Measurements from ENCODE around the gene CCNI. TPM values are rescaled to one million over a fixed set of nuclear protein-coding genes. Genes with fewer than 3 reads are reported as not detected.

The CCNI gene, protein sequence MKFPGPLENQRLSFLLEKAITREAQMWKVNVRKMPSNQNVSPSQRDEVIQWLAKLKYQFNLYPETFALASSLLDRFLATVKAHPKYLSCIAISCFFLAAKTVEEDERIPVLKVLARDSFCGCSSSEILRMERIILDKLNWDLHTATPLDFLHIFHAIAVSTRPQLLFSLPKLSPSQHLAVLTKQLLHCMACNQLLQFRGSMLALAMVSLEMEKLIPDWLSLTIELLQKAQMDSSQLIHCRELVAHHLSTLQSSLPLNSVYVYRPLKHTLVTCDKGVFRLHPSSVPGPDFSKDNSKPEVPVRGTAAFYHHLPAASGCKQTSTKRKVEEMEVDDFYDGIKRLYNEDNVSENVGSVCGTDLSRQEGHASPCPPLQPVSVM
- 116 and 200 TPM in 2 replicates for total RNA-seq

DNA sequence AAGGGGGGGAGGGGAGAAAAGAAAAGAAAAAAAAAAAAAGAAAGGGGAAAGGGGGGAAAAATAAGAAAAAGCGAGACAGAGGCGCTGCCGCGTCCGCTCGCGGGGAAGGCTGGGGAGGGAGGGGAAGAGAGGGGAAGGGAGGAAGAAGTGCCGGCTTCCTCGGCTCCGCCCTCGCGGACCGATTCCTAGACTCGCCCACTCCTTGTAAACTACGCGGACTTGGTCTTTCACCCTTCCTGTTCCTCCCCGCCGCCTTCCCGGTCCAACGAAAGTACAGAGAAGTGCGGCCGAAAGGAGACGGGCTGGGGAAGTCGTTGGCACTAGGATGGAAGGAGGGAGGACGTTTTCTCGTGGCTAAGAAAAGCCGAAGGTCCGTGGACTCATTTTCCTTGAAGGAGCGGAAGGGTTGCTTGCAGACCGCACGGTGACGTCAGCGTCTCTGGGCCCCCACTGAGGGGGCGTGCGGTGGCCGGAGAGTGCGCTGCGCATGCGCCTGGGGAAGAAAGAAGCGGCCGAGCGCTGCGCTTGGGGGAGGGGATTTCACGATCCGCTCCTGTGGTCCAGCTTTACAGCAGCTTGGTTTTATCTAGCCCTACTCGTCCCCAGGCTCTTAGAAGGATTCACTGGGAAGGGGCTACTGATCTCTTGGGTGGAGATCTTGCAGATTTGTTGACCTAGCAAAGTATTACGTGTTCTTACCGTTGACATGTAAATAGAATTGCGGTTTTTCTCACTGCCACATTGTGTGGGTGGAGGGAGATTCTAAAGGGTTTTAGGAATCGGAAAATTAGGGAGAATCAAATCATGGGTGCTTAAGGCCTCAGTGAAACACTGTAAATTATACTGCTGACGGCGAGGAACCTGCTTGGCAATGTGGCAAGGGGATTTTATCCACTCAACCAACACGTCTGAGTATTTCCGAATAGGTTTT lies at the start of gene CCNI:
TSS of gene CCNI (minus strand) at position 121 of the 931 bp plus-strand sequence. CDS start 9,627 bp downstream, outside the sequence.
- peak within 1 kb of the TSS; percentile 64 for H3K4me3 ChIP-seq (ENCODE audit: low read depth, low read length)
- TF ChIP-seq, protein P1, sequence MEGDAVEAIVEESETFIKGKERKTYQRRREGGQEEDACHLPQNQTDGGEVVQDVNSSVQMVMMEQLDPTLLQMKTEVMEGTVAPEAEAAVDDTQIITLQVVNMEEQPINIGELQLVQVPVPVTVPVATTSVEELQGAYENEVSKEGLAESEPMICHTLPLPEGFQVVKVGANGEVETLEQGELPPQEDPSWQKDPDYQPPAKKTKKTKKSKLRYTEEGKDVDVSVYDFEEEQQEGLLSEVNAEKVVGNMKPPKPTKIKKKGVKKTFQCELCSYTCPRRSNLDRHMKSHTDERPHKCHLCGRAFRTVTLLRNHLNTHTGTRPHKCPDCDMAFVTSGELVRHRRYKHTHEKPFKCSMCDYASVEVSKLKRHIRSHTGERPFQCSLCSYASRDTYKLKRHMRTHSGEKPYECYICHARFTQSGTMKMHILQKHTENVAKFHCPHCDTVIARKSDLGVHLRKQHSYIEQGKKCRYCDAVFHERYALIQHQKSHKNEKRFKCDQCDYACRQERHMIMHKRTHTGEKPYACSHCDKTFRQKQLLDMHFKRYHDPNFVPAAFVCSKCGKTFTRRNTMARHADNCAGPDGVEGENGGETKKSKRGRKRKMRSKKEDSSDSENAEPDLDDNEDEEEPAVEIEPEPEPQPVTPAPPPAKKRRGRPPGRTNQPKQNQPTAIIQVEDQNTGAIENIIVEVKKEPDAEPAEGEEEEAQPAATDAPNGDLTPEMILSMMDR (conservative IDR thresholded peaks at IDR 0.05; ENCODE audit: low read depth, low read length), result no peak
- DNase-seq (ENCODE audit: low read depth), result peak; percentile 86

DNA sequence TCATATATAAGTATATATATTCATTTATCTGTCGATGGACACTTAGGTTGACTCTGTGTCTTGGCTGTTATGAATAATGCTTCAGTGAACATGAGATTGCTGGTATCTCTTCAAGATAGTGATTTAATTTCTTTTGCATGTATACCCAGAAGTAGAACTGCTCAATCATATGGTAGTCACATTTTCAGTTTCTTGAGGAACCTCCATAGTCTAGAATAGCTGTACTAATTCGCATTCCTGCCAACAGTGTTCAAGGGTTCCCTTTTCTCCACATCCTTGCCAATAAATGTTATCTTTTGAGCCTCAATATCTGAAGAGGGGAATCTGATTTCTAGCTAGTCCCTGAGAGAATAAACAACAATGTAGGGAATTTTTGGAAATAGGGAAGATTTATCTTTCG lies 48.8 kb upstream of the CCNI start:
- TF ChIP-seq, protein P1 (conservative IDR thresholded peaks at IDR 0.05; ENCODE audit: low read depth, low read length), result no peak
- no peak for DNase-seq (ENCODE audit: low read depth)
- no peak overlapping the region for H3K4me3 ChIP-seq (ENCODE audit: low read depth, low read length)

DNA sequence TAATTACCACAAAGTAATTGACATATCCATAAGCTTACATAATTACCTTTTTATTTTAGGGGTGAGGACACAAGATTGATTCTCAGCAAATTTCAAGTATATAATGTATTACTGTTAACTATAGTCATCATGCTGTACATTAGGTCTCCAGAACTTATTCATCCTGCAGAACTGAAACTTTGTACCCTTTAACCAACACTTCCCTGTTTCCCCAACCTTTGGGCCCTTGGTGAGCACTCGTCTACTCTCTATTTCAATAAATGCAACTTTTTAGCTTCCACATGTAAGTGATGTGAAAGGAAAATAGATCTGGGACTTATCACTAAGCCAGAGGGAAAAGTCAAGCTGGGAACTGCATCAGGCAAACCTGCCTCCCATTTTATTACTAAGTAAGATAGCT lies 47.6 kb upstream of the CCNI start:
- TF ChIP-seq, protein P1 (conservative IDR thresholded peaks at IDR 0.05; ENCODE audit: low read depth, low read length), result no peak
- no peak for DNase-seq (ENCODE audit: low read depth)
- no peak overlapping the region for H3K4me3 ChIP-seq (ENCODE audit: low read depth, low read length)

DNA sequence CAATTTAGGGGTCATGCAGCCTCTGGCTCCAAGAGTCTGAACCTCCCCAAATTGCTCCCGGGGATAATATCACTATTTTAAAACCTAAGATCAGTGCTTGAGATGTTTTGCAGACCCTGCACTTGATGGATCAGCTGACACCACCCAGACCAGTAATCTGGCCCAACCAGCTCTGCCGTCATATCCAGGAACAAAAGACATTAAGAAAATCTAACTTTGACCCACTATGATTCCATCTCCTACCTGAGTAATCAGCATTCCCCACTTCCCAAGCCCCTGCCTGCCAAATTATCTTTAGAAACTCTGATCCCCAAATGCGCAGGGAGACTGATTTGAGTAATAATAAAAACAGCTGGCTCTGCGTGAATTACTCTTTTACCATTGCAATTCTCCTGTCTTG lies 46.9 kb upstream of the CCNI start:
- H3K4me3 ChIP-seq (ENCODE audit: low read depth, low read length), result no peak overlapping the region
- TF ChIP-seq, protein P1 (conservative IDR thresholded peaks at IDR 0.05; ENCODE audit: low read depth, low read length), result no peak
- DNase-seq (ENCODE audit: low read depth), result no peak

DNA sequence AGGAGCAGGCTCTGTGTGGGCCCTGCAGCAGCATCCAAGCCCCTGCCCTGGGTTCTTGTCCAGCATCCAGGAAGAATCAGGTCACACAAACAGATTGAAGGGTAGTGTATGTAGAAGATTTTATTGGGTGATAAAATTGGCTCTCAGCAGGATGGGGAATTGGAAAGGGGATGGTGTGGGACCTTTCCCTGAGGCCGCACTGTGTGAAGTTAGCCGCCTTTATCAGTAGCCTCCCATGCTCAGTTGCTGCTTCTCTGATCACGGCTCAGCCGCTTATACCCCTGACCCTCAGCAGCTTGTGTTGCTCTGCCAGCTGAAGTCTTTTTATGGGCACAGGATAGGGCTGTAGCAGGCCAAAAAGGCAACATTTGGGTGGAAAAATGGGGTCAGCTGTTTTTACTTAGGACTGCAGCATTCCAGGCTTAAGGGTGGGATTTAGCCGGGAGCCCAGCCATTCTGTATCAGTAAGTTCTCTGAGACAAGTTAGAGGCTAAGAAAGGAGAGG lies 46.0 kb upstream of the CCNI start:
- H3K4me3 ChIP-seq (ENCODE audit: low read depth, low read length), result no peak overlapping the region
- TF ChIP-seq, protein P1 (conservative IDR thresholded peaks at IDR 0.05; ENCODE audit: low read depth, low read length), result no peak
- no peak for DNase-seq (ENCODE audit: low read depth)

DNA sequence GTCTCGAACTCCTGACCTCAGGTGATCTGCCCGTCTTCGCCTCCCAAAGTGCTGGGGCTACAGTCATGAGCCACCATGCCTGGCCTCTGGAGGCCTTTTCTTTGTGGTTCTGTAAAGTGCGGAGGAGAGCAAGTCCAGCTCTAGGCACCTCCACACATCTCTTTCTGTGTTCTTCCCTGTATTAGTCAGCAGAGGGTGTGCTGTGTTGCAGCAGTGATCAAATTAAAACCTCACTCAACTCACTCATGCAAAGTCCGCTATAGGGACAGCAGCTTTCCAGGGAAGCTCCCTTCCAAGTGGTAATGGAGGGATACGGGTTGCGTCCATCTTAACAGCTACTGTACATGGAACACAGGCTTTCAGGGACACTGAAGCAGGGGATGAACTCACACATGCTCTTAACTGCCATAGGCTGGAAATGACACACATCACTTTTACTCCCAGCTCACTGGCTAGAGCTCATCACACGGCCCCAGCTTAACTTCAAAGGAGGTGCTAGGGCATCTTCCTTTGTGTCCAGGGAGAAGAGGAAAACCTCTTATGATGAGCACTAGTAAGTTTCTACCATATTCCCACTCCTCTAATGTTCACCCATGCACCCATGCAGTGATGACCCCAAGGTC lies 45.2 kb upstream of the CCNI start:
- TF ChIP-seq, protein P1 (conservative IDR thresholded peaks at IDR 0.05; ENCODE audit: low read depth, low read length), result peak; percentile 49
- DNase-seq (ENCODE audit: low read depth), result no peak
- no peak overlapping the region for H3K4me3 ChIP-seq (ENCODE audit: low read depth, low read length)
